Medulla oblongata (tissue), 1 donor: ENCODE data around the gene IFNAR2.
"Not testable (repeated sequence)": the region's sequence is repeated elsewhere in the genome, so short reads cannot be mapped to it uniquely, and the experiment has no call there.

Experiments
- DNase-seq: peaks from one replicate; pipeline ENCODE4 v3.0.0-alpha.2; 2015; ENCODE audit errors: extremely low spot score

The IFNAR2 gene

GRCh38 chr21:33244082-33244778, 14.5 kb downstream of the IFNAR2 start:
- DNase-seq: no peak

GRCh38 chr21:33244779-33245105, 15.0 kb downstream of the IFNAR2 start:
- no peak for DNase-seq

GRCh38 chr21:33245289-33245918, 15.7 kb downstream of the IFNAR2 start:
- DNase-seq: no peak

GRCh38 chr21:33246506-33246905, 16.8 kb downstream of the IFNAR2 start:
- no peak for DNase-seq

- no peak for DNase-seq
These were observed 17.2 kb downstream of the IFNAR2 start for GRCh38 chr21:33246963-33247362.

GRCh38 chr21:33247599-33247998, 17.9 kb downstream of the IFNAR2 start:
- DNase-seq: no peak

GRCh38 chr21:33249331-33250002, 19.7 kb downstream of the IFNAR2 start:
- DNase-seq: no peak

GRCh38 chr21:33251119-33251518, 21.4 kb downstream of the IFNAR2 start:
- DNase-seq: no peak

GRCh38 chr21:33253382-33253781, 23.6 kb downstream of the IFNAR2 start:
- DNase-seq: not testable (repeated sequence)

GRCh38 chr21:33254766-33255165, 25.0 kb downstream of the IFNAR2 start:
- DNase-seq: no peak

- DNase-seq: no peak
These were observed 25.7 kb downstream of the IFNAR2 start for GRCh38 chr21:33255404-33255803.

- no peak for DNase-seq
These were observed 26.3 kb downstream of the IFNAR2 start for GRCh38 chr21:33256019-33256418.

- DNase-seq: no peak
These were observed 27.5 kb downstream of the IFNAR2 start for GRCh38 chr21:33257094-33257803.

- DNase-seq: no peak
These were observed 28.7 kb downstream of the IFNAR2 start for GRCh38 chr21:33258475-33258874.

- no peak for DNase-seq
These were observed 29.7 kb downstream of the IFNAR2 start for GRCh38 chr21:33259428-33259827.

GRCh38 chr21:33259995-33260394, 30.3 kb downstream of the IFNAR2 start:
- DNase-seq: peak; percentile 74

GRCh38 chr21:33261635-33262034, 31.9 kb downstream of the IFNAR2 start:
- DNase-seq: peak; percentile 50

- DNase-seq: no peak
These were observed 33.2 kb downstream of the IFNAR2 start for GRCh38 chr21:33262921-33263320.

- DNase-seq: no peak
These were observed 34.8 kb downstream of the IFNAR2 start for GRCh38 chr21:33264561-33264960.

GRCh38 chr21:33265664-33266049, 35.9 kb downstream of the IFNAR2 start:
- DNase-seq: peak; percentile 81

- DNase-seq: peak; percentile 81
These were observed 36.5 kb downstream of the IFNAR2 start, which contains the start of gene IL10RB for GRCh38 chr21:33266050-33266788. TSS of gene IL10RB (plus strand) at chr21:33266367. CDS start at chr21:33266466, 99 bp downstream.

GRCh38 chr21:33266789-33267135, 37.0 kb downstream of the IFNAR2 start:
- DNase-seq: peak; percentile 18
